ENCODE results near the gene PRDM4. TPM values are rescaled to one million over a fixed set of nuclear protein-coding genes. Genes with fewer than 3 reads are reported as not detected.

Gene PRDM4
- total RNA-seq, 4 donors from 2014 or later, result 25.0 to 45.3 (median 29.9) TPM

- TF ChIP-seq CTCF (IDR thresholded peaks at IDR 0.05), result no peak
- peak; percentile 91 for DNase-seq (ENCODE audit: low spot score)
- peak; percentile 94 for ATAC-seq (ENCODE audit: low FRiP score)
Observed at GRCh38 chr12:107685360-107686248, 75.3 kb downstream of the PRDM4 start, which contains the start of gene PWP1. PWP1 (plus strand) TSS chr12:107685799; CDS start chr12:107685900, 101 bp downstream.

- ATAC-seq (ENCODE audit: low FRiP score) (no peak), DNase-seq (ENCODE audit: low spot score) (no peak)
- no peak for TF ChIP-seq CTCF (IDR thresholded peaks at IDR 0.05)
Observed at GRCh38 chr12:107684990-107685359, 76.0 kb downstream of the PRDM4 start.

GRCh38 chr12:107684029-107684795 is 76.7 kb downstream of the PRDM4 start:
- DNase-seq (ENCODE audit: low spot score) (no peak), ATAC-seq (ENCODE audit: low FRiP score) (no peak)
- no peak for TF ChIP-seq CTCF (IDR thresholded peaks at IDR 0.05)

Other genes with a start within 250 kb of the PRDM4 start
- 100 to 1,000 TPM in 3 of 4 donors, 10 to 100 TPM in 1; 76.1 to 187 (median 113) TPM for gene PWP1, start 75.3 kb downstream of the PRDM4 start, total RNA-seq
- gene ASCL4, start 13.6 kb upstream of the PRDM4 start, total RNA-seq, result not detected